Medulla oblongata (tissue), 1 donor: ENCODE results near the gene PCDHGC3.
A peak's percentile ranks its signal among the peaks of the same experiment; 100 is the strongest.
"Not testable (repeated sequence)": the region's sequence is repeated elsewhere in the genome, so short reads cannot be mapped to it uniquely, and the experiment has no call there.

Source experiments
- DNase-seq: peaks from one replicate; pipeline ENCODE4 v3.0.0-alpha.2; 2015; ENCODE audit errors: extremely low spot score

The PCDHGC3 gene

DNA sequence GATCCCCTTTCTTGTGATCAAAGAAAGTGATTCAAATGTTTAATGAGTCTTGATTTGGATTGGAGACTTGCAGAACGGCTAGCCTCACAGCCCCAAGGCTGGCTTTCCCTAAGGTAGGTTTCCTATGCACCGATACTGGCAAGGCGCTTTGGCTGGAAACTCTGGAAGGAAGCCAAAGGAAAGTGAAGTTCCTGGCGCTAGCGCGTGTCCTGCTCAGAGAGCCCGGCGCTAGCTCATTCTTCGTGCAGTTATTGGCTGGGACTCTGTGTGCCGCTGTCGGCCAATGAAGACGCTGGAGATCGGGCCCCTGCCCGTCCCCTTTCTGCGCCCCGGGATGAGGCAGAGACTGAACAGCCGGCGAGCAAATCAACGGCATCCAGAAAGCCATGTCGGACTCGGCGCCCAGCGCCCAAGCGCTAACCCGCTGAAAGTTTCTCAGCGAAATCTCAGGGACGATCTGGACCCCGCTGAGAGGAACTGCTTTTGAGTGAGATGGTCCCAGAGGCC lies at the start of gene PCDHGC3:
PCDHGC3 (plus strand) TSS at position 342 of the 507 bp plus-strand sequence; CDS start at position 493, 151 bp downstream.
- peak; percentile 94 for DNase-seq

DNA sequence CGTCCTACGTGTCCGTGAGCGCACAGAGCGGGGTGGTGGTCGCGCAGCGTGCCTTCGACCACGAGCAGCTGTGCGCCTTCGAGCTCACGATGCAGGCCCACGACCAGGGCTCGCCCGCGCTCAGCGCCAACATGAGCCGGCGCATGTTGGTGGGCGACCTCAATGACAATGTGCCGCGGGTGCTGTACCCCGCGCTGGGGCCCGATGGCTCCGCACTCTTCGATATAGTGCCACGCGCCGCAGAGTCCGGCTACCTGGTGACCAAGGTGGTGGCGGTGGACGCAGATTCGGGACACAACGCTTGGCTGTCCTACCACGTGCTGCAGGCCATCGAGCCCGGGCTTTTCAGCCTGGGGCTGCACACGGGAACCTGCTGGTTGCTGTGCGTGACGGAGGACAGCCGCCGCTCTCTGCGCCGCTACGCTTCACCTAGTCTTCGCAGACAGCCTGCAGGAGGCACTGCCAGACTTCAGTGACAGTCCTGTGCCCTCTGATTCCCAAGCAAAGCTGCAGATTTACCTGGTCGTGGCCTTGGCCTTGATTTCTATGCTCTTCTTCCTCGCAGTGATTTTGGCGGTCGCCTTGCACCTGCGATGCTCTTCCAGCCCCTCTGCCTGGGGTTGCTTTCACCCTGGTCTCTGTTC lies 47.9 kb upstream of the PCDHGC3 start:
- no peak for DNase-seq

DNA sequence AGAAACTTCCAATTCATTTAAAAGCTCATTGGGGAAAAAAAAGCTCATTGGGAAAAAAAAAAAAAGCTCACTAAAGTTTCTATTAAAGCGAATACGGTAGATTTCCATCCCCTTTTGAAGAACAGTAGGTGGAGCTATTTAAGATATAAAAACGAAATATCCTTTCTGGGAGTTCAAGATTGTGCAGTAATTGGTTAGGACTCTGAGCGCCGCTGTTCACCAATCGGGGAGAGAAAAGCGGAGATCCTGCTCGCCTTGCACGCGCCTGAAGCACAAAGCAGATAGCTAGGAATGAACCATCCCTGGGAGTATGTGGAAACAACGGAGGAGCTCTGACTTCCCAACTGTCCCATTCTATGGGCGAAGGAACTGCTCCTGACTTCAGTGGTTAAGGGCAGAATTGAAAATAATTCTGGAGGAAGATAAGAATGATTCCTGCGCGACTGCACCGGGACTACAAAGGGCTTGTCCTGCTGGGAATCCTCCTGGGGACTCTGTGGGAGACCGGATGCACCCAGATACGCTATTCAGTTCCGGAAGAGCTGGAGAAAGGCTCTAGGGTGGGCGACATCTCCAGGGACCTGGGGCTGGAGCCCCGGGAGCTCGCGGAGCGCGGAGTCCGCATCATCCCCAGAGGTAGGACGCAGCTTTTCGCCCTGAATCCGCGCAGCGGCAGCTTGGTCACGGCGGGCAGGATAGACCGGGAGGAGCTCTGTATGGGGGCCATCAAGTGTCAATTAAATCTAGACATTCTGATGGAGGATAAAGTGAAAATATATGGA lies 45.2 kb upstream of the PCDHGC3 start, which contains the start of gene PCDHGA12:
PCDHGA12 (plus strand) TSS at position 176 of the 782 bp plus-strand sequence; CDS start at position 429, 253 bp downstream.
- peak; percentile 62 for DNase-seq

DNA sequence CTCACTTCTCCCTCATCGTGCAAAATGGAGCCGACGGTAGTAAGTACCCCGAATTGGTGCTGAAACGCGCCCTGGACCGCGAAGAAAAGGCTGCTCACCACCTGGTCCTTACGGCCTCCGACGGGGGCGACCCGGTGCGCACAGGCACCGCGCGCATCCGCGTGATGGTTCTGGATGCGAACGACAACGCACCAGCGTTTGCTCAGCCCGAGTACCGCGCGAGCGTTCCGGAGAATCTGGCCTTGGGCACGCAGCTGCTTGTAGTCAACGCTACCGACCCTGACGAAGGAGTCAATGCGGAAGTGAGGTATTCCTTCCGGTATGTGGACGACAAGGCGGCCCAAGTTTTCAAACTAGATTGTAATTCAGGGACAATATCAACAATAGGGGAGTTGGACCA lies 44.5 kb upstream of the PCDHGC3 start:
- DNase-seq = no peak

DNA sequence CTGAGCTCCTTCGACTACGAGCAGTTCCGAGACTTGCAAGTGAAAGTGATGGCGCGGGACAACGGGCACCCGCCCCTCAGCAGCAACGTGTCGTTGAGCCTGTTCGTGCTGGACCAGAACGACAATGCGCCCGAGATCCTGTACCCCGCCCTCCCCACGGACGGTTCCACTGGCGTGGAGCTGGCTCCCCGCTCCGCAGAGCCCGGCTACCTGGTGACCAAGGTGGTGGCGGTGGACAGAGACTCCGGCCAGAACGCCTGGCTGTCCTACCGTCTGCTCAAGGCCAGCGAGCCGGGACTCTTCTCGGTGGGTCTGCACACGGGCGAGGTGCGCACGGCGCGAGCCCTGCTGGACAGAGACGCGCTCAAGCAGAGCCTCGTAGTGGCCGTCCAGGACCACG lies 43.5 kb upstream of the PCDHGC3 start:
- DNase-seq = not testable (repeated sequence)

DNA sequence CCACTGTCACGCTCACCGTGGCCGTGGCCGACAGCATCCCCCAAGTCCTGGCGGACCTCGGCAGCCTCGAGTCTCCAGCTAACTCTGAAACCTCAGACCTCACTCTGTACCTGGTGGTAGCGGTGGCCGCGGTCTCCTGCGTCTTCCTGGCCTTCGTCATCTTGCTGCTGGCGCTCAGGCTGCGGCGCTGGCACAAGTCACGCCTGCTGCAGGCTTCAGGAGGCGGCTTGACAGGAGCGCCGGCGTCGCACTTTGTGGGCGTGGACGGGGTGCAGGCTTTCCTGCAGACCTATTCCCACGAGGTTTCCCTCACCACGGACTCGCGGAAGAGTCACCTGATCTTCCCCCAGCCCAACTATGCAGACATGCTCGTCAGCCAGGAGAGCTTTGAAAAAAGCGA lies 43.0 kb upstream of the PCDHGC3 start:
- DNase-seq = not testable (repeated sequence)

DNA sequence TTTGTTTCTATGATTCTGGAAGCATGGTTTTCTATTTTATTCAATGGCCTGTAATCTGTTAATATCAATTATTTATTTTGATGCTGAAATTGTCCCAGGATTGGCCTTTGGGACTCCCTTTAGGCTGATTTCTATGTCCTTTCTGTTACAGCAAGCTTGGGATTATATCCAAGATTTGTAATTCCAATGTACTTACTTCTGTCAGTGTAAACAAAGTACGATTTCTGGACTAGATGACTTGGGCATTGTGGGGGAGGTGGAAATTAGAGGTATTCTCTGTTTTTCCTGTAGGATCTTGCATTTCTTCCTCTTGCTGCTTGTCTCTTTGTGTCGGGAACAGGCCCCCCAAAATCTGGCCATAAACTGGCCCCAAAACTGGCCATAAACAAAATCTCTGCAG lies 41.8 kb upstream of the PCDHGC3 start:
- DNase-seq = no peak

DNA sequence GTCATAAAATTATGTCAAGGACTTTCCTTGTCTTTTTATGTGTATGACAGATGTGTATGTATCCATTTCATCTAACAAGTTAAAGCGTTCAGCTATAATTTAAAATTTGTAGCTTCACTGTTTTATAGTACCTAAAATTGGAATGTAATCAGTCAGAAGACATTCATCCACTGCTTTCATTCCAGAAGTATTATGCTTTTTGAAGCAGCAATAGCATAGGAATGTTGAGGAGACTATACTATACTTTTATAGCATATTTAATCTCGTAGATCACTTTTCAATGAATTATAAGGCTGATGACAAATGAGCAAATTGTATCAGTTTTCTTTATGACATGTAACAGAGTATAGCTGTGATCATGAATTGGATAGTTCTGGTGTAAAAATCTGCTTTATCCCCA lies 38.5 kb upstream of the PCDHGC3 start:
- DNase-seq = no peak

DNA sequence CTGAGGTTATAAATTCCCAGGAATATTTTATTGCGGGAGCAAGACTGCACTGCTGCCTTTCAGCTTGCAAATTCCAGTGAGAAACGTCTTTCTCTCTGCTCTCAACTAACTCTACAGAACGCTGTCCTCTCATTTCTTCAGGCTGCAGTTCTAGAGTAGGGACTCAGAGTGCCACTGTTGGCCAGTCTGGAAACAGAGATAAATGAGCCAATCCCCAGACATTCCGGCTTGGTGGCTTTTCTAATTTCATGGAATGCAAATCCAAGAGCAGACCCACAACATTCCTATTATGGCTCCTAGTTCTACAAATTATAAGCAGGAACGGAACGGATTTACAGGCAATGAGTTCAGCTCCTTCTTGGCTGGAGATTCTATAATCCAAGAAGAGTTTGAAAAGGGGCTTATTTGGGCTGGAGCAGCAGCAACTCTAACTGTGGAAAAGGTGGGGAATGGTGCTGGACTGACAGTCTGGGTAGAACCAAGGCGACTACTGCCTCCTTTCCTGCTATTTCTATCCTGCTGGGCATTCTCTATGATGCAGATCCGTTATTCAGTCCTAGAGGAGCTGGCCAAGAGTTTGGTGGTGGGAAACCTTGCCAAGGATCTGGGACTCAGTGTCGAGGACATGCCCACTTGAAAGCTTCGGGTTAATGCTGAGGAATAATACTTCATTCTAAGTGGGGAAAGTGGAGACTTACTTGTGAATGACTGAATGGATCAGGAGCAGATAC lies 36.2 kb upstream of the PCDHGC3 start:
- DNase-seq = no peak

DNA sequence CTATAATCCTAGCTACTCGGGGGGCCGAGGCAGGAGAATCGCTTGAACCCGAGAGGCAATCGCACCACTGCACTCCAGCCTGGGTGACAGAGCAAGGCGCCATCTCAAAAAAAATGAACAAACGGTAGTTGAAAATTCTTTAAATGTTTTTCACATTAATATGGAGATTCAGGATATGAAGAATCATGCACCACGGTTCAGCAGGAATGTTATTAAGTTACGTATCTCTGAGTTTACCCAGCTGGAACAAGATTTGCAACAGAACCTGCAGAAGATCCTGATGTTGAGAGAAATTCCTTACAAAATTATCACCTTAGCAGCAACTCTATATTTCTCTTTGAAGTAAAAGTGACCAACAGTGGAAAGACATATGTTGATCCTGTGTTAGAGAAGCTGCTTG lies 35.4 kb upstream of the PCDHGC3 start:
- no peak for DNase-seq

DNA sequence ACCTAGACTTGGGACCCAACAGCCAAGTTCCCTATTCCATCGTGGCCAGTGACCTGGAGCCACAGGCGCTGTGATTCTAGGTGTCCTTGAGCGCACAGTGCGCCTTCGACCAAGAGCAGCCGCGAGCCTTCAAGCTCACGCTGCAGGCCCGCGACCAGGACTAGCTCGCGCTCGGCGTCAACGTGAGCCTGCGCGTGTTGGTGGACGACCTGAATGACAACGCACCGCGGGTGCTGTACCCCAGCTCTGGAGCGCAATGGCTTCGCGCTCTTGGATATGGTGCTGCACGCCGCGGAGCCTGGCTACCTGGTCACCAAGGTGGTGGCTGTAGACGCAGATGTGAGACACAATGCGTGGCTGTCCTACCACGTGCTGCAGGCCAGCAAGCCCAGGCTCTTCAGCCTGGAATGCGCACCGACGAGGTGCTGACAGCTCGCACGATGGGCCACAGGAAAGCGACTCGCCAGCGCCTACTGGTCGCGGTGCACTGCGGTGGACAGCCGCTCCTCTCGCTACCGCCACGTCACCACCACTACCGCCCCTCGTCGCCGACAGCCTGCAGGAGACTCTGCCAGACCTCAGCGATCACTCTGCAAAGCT lies 34.1 kb upstream of the PCDHGC3 start:
- no peak for DNase-seq

DNA sequence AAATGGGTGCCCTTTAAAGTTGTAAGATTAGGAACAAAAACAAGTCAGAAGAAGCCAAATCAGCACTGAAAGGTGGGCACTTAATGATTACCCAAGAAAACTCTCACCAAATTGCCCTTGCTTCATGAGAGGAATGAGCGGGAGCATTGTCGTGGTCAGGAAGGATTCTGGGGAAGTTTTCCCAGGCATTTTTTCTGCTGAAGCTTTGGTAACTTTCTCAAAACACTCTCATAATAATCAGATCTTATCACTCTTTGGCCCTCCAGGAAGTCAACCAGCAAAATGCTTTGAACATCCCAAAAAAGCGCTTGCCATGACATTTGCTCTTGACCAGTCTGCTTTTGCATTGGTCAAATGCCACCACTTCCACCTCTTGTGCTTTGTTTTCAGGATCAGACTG lies 10.4 kb upstream of the PCDHGC3 start:
- DNase-seq = no peak

DNA sequence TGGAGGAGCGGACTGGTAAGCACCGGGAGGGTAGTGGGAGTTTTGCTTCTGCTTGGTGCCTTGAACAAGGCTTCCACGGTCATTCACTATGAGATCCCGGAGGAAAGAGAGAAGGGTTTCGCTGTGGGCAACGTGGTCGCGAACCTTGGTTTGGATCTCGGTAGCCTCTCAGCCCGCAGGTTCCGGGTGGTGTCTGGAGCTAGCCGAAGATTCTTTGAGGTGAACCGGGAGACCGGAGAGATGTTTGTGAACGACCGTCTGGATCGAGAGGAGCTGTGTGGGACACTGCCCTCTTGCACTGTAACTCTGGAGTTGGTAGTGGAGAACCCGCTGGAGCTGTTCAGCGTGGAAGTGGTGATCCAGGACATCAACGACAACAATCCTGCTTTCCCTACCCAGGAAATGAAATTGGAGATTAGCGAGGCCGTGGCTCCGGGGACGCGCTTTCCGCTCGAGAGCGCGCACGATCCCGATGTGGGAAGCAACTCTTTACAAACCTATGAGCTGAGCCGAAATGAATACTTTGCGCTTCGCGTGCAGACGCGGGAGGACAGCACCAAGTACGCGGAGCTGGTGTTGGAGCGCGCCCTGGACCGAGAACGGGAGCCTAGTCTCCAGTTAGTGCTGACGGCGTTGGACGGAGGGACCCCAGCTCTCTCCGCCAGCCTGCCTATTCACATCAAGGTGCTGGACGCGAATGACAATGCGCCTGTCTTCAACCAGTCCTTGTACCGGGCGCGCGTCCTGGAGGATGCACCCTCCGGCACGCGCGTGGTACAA lies 556 bp downstream of the PCDHGC3 start:
- no peak for DNase-seq

DNA sequence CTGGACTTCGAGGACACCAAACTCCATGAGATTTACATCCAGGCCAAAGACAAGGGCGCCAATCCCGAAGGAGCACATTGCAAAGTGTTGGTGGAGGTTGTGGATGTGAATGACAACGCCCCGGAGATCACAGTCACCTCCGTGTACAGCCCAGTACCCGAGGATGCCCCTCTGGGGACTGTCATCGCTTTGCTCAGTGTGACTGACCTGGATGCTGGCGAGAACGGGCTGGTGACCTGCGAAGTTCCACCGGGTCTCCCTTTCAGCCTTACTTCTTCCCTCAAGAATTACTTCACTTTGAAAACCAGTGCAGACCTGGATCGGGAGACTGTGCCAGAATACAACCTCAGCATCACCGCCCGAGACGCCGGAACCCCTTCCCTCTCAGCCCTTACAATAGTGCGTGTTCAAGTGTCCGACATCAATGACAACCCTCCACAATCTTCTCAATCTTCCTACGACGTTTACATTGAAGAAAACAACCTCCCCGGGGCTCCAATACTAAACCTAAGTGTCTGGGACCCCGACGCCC lies 1.3 kb downstream of the PCDHGC3 start:
- DNase-seq = no peak

DNA sequence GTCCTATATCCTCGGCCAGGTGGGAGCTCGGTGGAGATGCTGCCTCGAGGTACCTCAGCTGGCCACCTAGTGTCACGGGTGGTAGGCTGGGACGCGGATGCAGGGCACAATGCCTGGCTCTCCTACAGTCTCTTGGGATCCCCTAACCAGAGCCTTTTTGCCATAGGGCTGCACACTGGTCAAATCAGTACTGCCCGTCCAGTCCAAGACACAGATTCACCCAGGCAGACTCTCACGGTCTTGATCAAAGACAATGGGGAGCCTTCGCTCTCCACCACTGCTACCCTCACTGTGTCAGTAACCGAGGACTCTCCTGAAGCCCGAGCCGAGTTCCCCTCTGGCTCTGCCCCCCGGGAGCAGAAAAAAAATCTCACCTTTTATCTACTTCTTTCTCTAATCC lies 2.0 kb downstream of the PCDHGC3 start:
- no peak for DNase-seq

DNA sequence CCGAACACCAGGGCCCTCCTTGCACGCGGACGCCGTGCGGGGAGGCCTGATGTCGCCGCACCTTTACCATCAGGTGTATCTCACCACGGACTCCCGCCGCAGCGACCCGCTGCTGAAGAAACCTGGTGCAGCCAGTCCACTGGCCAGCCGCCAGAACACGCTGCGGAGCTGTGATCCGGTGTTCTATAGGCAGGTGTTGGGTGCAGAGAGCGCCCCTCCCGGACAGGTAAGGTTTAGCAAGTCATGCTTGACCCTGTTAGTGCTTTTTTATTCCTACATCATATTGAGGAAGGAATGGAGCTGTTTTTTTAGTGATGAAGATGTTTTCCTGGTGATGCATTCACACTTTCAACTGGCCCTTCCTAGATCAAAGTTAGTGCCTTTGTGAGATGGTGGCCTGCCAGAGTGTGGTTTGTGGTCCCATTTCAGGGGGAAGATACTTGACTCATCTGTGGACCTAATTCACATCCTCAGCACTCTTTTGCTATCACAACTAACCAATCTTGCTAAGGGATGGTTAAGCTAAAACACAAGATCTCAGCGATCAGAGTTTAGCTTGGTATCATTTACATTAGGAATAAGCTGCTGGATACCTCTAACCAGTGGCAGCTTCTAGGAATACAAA lies 2.7 kb downstream of the PCDHGC3 start:
- DNase-seq = no peak

DNA sequence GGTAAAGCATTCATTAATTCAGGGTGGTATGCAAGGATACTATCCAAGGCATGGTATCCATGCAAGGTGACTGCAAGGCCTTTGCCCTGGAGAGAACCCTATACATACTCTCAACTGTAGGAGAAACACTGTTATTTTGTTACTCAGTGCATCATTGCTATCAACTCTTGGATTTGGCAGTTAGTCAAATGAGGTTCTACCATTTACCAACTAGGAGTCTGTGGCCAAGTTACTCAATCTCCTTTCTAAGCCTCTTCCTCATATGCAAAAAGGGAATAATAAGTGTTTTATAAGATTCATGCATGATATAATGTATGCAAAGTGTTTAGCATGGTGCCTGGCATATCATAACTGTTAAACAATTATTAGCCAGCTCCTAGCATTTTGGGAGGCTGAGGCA lies 4.0 kb downstream of the PCDHGC3 start:
- DNase-seq = no peak

DNA sequence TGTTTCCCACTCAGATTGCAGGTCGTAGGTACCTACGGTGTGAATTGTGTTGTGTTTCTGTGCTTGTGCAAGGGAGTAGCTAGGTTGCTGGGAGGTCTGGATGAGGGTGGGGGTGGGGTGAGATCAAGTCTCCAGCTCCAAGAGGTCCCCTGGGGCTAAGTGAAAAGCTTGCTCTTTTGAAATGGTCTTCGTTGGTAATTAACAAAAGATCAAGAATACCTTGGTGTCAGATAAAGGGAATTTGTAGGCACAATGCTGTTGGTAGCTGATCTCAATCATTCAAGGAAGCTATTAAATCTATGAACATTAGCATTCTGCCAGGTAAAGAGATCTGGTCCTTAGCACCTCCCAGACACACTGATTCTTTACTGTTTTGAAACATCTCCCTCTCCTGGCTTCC lies 8.1 kb downstream of the PCDHGC3 start:
- DNase-seq = peak; percentile 10

DNA sequence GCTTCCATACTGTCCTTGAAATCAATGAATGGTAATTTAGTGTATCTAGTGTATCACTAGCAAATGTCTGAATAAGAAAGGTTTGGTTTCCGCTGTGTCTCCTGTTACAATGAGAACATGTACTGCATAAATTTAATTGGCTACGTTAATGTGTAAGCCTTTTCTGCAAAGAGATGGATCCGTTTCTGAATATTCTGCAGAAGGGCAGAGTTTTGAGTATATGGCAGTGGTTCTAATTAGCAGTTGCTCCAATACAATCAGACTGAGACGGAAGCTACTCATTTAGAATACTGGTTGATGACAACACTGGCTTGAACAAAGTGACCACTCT lies 8.5 kb downstream of the PCDHGC3 start:
- peak; percentile 15 for DNase-seq

DNA sequence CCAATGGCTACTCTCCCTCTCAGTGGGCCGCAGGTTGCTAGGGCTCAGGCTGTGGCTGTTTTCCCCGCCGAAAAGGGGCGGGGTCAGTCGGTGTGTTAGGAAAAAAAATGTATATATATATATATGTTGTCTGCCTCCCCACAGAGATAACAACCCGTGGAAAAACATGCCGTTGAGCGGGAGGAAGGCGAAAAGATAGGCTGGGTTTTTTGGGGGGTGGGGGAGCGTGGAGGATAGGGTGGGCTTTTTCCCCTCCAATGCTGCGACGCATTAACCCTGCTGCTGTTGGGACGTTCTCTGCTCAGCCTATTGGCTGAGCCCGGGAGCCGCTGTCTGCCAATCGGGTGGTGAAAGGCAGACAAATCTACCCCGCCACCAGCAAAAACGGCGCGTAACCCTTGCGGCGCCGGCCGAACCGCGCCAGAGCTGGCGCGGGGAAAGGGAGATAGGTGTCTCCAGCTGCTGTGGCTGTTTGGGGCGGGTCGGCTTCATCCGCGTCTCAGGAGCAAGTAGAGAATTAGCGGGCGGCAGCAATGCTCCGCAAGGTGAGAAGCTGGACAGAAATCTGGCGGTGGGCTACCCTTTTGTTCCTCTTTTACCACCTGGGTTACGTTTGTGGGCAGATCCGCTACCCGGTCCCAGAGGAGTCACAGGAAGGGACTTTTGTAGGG lies 9.0 kb downstream of the PCDHGC3 start, which contains the start of gene PCDHGC4:
PCDHGC4 (plus strand) TSS at position 390 of the 671 bp plus-strand sequence; CDS start at position 534, 144 bp downstream.
- DNase-seq = peak; percentile 3
